ENCODE results near the gene TNFRSF9.
"Not testable (repeated sequence)": the region's sequence is repeated elsewhere in the genome, so short reads cannot be mapped to it uniquely, and the experiment has no call there.

Gene TNFRSF9

GRCh38 chr1:7921796-7922195 is 18.8 kb downstream of the TNFRSF9 start:
- no peak for DNase-seq (ENCODE audit: low read depth, low spot score)

DNA sequence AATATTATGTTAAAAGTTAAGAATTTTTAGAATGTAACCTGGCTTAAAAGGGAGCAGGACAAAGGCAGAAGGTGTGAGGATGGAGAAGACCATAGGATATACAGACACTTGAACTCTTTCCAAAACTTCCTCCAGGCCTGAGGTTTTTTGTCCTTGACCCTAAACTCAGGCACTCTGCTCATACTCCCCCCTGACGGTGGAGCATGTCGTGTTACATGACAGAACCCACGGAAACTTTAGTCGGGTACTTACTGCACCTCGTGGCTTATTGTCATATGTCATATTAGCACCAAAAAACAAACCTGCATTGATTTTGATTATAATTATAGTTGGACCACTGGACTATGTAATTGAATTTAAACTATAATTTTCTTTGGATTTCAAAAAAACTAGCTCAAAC is 20.8 kb downstream of the TNFRSF9 start:
- DNase-seq (ENCODE audit: low read depth, low spot score) = no peak

DNA sequence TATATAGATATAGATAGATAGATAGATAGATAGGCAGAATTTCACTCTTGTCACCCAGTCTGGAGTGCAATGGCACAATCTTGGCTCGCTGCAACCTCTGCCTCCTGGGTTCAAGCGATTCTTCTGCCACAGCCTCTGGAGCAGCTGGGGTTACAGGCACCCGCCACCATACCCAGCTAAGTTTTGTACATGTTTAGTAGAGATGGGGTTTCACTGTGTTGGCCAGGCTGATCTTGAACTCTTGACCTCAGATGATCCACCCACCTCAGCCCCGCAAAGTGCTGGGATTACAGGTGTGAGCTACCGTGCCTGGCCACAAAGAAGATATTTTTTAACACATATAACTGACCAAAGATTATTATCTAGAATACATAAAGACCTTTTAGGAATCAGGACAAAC is 22.7 kb downstream of the TNFRSF9 start:
- not testable (repeated sequence) for DNase-seq (ENCODE audit: low read depth, low spot score)

DNA sequence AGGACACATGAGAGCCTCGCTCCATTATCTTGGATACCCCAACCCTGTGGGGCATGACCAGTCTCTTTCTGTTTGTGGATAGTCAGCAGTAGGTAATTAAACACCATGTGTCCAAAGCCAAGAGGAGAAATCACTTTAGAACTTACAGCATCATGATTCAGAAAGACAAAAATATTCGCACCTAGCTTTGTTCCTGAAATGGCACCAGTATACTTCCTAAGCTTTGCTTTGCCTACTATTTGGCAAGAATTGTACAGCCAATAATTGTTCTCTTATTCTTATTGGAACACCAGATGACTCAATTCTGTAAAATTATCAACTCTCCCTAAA is 24.2 kb downstream of the TNFRSF9 start:
- no peak for DNase-seq (ENCODE audit: low read depth, low spot score)

DNA sequence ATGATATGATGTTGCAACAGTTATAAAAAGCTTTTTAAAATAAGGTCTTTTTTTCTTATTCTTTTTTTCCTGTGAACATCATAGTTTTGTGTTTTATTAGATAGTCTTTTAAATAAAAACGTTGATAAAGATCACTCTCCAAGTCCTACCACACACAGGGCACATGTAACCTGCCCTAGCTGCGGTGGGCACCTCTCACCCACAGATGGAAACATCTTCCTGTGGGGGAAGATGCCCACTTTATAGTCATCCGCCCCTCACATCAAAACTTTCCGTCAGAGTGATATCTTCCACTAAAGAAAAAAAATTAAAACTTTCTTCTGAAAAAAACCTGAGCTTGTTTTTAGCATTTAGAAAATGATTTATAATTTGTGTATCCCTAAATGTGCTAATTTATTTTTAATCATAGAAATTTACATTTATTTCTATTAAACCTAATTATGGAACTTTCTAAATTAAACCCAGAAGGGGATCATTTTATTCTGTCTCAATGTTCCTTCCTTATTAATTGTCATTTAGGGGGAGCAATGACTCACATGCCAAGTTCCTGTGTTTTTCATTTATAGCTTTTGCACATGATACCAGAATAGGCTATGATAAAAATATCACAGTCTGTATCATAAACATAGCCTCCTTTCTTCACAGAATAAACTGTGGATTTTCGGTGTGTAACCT is 24.7 kb downstream of the TNFRSF9 start:
- peak; percentile 21 for DNase-seq (ENCODE audit: low read depth, low spot score)

DNA sequence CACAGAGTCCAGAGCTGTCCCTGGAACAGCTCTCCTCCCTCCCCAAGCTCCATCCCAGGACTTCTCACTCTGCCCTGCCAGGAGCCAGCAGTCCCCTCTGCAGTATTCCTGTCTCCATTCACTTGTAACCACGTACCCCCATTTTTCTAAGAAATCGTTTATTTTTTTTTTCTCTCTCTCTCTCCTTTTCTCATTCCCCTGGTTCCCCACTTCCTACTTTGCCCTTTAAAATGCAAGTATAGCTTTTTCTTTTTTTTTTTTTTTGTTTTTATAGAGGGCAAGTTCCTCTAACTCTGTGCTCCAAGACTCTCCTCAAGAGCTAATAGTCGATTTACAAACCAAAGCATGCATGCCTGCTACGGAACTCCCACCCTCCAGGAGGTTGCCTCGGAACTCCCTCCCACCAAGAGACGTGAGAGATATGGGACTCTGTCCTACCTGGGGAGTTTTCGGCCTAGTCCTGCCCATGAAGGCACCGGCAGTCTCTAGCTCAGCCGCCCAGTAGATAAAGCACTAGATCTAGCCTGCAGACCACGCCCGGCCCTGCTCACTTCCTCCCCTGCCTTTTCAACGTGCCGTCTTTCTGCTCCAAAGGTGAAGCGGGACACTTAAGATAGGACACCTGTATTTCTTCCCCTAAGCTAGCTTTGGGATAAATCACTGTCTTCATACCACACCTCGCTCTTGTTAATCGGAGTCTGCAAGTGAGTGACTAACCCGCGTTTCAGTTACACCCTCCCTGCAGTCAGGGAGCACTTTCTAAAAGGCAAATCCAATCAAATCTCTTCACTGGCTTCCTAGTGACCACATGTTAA is 27.7 kb downstream of the TNFRSF9 start:
- DNase-seq (ENCODE audit: low read depth, low spot score) = no peak

DNA sequence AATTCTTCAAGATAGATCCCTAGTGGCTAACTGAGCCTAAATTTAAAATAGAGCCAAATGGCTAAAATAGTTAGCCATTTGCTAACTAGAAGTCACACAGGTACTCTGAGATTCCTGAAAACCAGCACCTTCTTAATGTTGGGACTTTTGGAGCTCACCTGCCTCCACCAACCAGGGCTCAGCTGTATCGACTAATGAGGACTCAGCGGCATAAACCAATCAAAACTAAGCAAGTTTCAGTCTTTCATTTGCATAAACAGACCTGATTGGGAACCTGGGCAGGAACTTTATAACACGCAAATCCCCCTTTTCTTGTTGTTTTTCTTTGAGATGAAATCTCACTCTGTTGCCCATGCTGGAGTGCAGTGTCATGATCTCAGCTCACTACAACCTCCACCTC is 28.5 kb downstream of the TNFRSF9 start:
- no peak for DNase-seq (ENCODE audit: low read depth, low spot score)

GRCh38 chr1:7905262-7905661 is 35.4 kb downstream of the TNFRSF9 start:
- DNase-seq (ENCODE audit: low read depth, low spot score) = no peak

GRCh38 chr1:7902478-7903085 is 38.1 kb downstream of the TNFRSF9 start:
- peak; percentile 29 for DNase-seq (ENCODE audit: low read depth, low spot score)

GRCh38 chr1:7899741-7900140 is 40.9 kb downstream of the TNFRSF9 start:
- DNase-seq (ENCODE audit: low read depth, low spot score) = no peak

GRCh38 chr1:7898962-7899361 is 41.7 kb downstream of the TNFRSF9 start:
- no peak for DNase-seq (ENCODE audit: low read depth, low spot score)

DNA sequence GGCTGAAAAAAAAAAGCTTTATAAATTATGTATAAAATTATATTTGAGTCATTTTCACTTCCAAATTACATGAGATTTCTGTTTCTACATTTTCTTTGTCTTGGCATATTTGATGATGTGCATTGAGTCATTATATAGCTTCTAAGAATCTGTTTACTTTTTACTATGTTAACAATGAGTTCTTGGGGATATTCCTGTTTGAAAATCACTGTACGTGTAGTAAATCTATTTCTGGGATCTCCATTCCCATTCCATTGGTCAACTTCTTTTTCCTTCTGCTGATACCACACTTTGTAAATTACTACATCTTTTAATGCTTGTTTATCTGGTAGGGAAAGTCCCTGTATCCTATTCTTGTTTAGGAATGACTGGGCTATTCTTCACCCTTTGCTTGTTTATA is 43.6 kb downstream of the TNFRSF9 start:
- no peak for DNase-seq (ENCODE audit: low read depth, low spot score)

GRCh38 chr1:7893529-7894180 is 47.0 kb downstream of the TNFRSF9 start:
- DNase-seq (ENCODE audit: low read depth, low spot score) = no peak

DNA sequence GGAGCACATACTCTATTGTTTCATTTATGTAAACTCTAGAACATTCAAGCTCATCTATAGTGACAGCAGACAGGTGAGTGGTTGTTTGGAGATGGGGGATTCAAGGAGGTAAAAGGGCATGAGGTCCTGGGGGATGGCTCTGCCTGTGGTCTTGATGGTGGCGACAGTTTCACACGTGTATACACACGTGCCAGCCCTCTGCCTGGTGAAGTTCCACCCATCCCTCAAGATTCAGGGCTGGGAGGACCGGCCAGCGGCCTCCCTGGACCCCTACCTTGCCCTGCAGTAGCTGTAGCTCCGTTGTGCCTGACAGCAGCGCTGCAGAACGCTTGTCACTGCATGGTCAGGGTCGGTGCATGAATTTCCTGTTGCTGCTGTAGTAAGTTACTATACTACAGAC is 48.8 kb downstream of the TNFRSF9 start:
- DNase-seq (ENCODE audit: low read depth, low spot score) = no peak

- no peak for DNase-seq (ENCODE audit: low read depth, low spot score)
Observed at GRCh38 chr1:7890853-7891252, 49.8 kb downstream of the TNFRSF9 start.

- no peak for DNase-seq (ENCODE audit: low read depth, low spot score)
Observed at GRCh38 chr1:7888248-7889081, 52.2 kb downstream of the TNFRSF9 start.

- no peak for DNase-seq (ENCODE audit: low read depth, low spot score)
Observed at GRCh38 chr1:7886405-7886745, 54.3 kb downstream of the TNFRSF9 start.

DNA sequence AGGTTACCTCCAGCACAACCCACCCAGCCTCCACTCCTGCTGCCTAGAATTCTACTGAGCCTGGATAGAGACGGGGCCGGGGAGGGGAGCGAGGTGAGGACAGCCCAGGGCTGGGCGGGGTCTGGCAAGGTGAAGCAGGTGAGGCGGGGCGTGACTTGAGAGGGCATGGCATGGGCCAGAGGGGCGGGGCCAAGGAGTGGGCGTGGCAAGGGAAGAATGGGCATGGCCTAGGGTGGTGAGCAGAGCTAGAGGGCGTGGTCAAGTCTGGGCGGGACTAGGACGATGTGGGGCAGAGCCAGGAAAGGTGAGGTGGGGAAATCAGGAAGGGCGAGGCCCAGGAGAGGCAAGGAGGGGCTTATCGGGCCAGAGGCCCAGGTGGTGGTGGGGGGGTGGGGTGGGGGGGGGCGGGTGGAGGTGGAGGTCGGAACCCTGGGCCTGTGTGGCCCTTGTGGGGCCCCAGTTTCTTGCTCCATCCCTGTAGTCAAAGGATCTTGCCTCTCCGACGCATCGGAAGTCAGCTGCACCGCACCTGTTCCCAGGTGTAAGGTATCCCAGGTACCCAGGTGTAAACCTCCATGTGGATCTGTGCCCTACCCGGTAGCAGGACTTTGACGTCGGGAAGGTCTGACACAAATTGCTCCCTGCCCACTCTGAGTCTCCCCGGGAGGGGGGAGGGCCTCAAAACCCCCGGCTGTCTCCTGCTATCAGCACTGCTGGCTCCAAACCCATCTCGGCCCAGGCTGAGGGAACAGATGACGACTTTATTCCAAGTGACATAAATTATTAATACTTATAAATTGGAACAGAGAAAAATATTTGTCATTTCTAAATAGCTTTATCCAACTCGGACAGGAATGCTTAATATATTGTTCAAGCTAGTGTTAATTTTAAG is 54.9 kb downstream of the TNFRSF9 start:
- DNase-seq (ENCODE audit: low read depth, low spot score) = no peak

DNA sequence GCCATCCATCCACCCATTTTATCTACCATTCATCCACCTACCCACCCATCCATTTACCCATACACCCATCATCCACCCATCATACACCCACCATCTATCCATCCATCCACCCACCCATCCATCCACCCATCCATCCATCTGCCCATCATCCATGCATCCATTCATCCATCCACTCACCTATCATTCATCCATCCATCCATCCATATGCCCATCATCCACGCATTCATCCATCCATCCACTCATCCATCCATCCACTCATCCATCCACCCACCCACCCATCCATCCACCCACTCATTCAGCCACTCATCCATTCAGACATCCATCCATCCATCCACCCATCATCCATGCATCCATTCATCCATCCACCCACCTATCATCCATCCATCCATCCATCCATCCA is 55.9 kb downstream of the TNFRSF9 start:
- no peak for DNase-seq (ENCODE audit: low read depth, low spot score)

- DNase-seq (ENCODE audit: low read depth, low spot score) = no peak
Observed at GRCh38 chr1:7879228-7879627, 61.4 kb downstream of the TNFRSF9 start.

DNA sequence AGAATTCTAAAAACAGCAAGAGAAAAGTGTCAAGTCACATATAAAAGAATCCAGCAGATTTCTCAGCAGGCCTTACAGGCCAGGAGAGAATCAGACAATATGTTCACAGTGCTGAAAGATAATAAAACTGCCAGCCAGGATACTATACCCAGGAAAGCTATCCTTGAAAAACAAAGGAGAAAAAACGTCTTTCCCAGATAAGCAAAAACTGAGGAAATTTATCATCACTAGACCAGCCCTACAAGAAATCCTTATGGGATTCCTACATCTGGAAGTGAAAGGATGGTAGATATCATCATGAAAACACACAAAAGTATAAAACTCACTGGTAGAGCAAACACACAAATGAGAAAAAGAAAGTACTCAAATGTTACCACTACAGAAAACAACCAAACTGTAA is 62.6 kb downstream of the TNFRSF9 start:
- no peak for DNase-seq (ENCODE audit: low read depth, low spot score)

Data from activated naive CD8-positive, alpha-beta T cell treated with anti-CD3 and anti-CD28 coated beads, Interleukin-2, amount 50 U/mL, for 16 hours (primary cell).